T47D (cell line): Measurements from ENCODE around the gene ZC3H15.
"Not testable (repeated sequence)": the region's sequence is repeated elsewhere in the genome, so short reads cannot be mapped to it uniquely, and the experiment has no call there.

ENCODE experiments used
- DNase-seq, 2 experiments: peaks; one replicate each; pipeline versions ENCODE4 v3.0.0 to v3.0.0-alpha.2; 2011 to 2012; ENCODE audit warnings: low read depth in 1 of 2, low spot score in 1 of 2
- JUND ChIP-seq: IDR thresholded peaks from 2 replicates; pipeline ENCODE4 v1.6.1; 2012; ENCODE audit warnings: low read depth
- in situ Hi-C: cut with HindIII; loops from 2 replicates; pipeline ENCODE4 v1.10.0; 2016; ENCODE audit warnings: low sequenced_read_pairs, low pct_unique_long_range_greater_than_20kb

ZC3H15 gene

DNA sequence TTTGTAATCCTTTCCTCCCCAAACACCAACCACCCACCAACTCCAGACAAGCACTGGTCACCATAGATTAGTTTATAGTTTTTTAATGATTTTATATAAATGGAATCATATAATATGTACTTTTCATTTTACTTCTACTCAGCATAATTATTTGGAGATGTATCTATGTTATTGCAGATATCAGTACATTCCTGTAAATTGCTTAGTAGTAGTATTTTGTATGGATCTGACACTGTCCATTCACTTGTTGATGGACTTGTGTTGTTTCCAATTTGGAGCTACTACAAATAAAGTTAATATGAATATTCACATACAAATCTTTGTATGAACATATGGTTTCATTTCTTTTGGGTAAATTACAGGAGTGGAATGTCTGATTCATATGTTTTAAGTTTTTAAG, 31.0 kb downstream of the ZC3H15 start:
- no peak for DNase-seq
- in situ Hi-C loops, result no loop called here
- TF ChIP-seq JUND, result no peak

DNA sequence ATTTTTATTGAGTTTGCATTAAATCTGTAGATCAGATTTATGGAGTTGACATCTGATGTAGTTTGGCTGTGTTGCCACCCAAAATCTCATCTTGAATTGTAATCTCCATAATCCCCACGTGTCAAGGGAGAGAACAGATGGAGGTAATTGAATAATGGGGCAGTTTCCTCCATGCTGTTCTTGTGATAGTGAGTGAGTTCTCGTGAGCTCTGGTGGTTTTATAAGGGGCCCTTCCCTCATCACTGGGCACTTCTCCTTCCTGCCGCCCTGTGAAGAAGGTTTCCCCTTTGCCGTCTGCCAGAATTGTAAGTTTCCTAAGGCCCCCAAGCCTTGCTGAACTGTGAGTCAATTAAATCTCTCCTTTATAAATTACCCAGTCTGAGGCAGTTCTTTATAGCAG, 32.2 kb downstream of the ZC3H15 start:
- in situ Hi-C loops, result no loop called here
- no peak for TF ChIP-seq JUND
- DNase-seq, result no peak

DNA sequence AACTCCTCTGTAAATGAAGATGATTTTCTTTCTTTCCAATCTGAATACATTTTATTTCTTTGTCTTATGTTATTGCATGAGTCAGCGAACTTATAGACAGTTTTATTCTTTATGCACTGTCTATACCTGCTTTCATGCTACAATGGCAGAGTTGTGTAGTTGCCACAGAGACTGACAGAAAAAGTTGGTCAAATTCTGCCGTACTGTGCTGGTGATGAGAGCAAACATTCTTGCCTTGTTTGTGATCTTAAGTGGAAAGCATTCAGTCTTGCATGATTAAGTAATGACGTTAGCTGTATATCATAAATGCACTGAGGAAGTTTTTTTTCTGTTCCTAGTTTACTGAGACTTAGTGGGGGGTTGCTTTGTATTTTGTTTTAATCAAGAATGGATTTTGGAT, 32.9 kb downstream of the ZC3H15 start:
- no peak for TF ChIP-seq JUND
- no peak for DNase-seq
- in situ Hi-C loops, result no loop called here

DNA sequence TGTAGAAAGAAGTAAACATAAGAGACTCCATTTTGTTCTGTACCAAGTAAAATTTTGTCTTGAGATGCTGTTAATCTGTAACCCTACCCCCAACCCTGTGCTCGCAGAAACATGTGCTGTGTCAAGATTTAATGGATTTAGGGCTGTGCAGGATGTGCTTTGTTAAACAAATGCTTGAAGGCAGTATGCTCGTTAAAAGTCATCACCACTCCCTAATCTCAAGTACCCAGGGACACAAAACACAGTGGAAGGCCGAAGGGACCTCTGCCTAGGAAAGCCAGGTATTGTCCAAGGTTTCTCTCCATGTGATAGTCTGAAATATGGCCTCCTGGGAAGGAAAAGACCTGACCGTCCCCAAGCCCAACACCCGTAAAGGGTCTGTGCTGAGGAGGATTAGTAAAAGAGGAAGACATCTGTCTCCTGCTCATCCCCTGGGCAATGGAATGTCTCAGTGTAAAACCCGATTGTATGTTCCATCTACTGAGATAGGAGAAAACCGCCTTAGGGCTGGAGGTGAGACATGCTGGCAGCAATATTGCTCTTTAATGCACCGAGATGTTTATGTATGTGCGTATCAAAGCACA, 35.6 kb downstream of the ZC3H15 start:
- DNase-seq, in situ Hi-C loops: not testable (repeated sequence)

DNA sequence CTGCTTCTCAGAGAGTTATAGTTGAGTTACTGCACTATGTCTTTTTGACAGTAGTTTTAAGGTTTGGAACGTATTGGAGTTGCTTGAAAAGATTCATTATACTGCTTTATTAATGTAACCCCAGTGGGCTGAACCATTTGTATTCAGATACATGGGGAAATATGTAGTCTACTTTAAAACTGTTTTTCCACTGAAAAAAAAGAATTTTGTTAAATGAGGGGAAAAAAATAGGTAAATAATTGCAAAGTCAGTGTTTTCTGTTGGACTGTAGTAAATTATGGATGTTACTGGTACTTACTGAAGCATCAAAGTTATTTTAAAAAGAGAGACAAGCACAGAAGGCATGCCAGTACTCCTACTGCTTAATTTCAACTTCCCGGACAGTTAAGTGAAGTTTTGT, 36.4 kb downstream of the ZC3H15 start:
- DNase-seq, result no peak
- in situ Hi-C loops, result no loop called here
- no peak for TF ChIP-seq JUND

DNA sequence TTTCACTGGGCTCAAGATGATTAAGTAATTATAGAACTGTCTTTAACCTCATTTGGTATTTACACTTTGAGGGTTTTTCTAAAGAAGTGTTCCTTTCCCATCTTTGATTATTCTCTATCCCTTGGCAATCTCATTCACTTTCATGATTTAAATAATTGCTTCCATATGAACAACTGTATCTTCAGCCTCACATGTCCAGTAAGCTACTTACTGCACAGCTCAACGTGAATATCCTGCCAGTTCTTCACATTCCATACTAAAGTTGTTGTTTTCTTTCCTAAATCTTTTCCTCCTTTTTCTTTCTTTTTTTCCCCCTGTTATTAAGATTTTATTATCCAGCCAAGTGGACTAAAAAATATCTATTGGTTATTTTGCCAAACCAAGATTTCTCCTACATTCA, 37.7 kb downstream of the ZC3H15 start:
- TF ChIP-seq JUND, result no peak
- in situ Hi-C loops, result no loop called here
- no peak for DNase-seq

DNA sequence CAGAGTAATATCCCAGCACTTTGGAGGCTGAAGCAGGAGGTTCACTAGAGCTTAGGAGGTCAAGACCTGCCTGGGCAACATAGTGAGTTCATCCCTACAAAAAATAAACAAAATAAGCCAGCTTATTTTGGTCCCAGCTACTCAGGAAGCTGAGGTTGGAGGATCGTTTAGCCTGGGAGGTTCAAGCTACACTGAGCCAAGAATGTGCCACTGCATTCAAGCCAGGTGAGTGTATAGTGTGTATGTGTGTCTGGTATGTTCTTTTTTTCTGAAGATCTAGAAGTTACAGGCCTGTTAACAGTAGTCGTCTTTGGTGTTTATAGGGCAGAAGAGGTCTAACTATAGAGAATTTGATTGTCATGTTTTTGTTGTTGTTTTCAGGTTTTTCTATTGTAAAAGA, 40.2 kb downstream of the ZC3H15 start:
- no peak for DNase-seq
- in situ Hi-C loops, result no loop called here
- no peak for TF ChIP-seq JUND

DNA sequence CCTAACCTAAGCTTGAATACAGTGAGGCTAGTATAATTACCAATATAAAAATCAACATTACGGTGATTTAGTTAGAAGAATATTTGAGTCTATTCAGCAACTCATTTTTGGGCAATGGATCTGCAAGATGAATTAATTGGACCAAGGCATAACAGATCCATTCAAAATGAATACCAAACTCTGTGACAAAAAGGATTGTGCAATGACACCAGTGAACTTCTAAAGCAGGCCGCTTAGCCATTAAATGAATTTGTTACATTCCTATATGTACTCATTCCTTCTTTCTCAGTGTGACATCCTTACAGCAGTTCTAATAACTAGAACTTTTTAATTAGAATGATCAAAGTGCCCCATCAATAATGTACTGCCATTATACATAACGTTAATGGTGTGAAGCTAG, 44.3 kb downstream of the ZC3H15 start:
- no peak for TF ChIP-seq JUND
- in situ Hi-C loops, result no loop called here
- DNase-seq, result no peak

DNA sequence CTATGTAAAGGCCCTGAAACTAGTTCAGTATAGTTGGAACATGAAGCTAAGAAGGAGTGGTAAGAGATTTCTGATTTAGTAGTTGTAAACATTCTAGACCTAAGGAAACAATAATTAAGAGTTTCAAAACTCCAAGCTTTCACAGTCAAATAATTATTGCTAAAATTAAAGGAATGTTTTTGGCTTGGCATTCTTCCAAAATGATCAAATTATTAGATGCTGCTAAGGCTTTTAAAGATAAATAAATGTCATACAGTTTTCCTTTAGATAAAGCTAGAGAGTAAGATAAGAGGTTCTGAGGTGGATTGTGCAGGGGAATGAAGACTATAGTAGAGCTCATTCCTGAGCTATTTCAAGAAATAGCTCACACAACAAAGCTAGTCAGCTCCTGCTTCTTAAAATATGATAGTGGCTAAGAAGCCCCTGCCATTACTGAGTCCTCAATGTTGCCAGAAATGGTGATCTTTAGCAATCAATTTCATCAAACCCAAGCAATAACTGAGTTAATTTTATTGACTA, 45.3 kb downstream of the ZC3H15 start:
- TF ChIP-seq JUND, result no peak
- in situ Hi-C loops, result no loop called here
- no peak for DNase-seq

DNA sequence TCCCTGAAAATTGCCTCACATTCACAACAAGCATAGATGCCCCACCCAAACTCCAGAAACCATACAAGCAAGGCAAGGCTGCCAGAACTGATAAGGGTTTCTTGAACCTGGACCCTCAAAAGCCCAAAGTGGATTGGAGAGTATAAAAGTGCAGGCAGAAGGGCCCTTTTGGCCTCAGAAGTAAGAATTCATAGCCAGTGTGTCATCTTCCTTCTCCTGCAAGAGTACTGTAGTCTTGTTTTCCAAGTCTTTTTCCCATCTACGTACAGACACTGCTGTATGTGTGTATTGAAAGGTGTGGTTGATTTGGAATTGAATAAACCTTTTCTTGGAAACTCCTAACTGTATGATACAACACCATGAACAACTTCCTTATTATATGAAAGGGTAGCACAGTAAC, 46.8 kb downstream of the ZC3H15 start:
- TF ChIP-seq JUND, result no peak
- no peak for DNase-seq
- in situ Hi-C loops, result no loop called here

DNA sequence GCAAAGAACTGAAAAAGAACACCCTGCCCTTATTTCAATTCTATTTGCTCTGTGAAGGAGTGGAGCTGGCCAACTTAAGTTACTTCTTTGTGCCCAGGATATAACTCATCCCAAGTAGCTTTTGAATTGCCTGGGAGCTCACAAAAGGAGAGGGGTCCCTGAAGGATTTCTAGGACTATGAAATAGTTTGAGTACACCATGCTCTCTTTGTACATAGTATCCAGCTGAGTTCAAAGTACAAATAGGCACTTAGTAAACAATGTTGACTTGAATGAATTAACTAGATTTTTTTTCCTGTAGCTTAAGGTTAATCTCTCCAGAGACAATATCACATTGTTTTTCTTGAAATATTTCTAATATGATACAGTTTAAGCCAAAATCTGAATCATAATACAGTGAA, 47.7 kb downstream of the ZC3H15 start:
- in situ Hi-C loops, result no loop called here
- no peak for DNase-seq
- TF ChIP-seq JUND, result no peak

DNA sequence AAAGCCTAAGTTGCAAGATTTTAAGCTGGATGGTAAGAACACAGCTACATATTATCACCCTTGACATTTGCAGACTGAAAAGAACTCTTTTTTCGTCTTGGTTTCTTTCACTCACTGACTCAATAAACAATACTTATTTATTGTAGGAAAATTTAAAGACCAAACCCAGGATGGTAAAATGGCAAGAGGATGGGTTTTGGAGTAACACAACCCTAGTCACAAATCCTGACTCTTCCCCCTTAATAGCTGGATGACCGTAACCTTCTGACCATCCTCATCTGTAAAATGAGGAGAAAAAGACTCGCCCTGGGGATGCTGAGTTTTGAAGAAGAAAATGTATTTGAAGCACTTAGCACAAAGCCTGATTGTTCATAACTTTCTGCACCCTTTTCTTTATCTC, 48.3 kb downstream of the ZC3H15 start:
- DNase-seq, result no peak
- no peak for TF ChIP-seq JUND
- in situ Hi-C loops, result no loop called here

DNA sequence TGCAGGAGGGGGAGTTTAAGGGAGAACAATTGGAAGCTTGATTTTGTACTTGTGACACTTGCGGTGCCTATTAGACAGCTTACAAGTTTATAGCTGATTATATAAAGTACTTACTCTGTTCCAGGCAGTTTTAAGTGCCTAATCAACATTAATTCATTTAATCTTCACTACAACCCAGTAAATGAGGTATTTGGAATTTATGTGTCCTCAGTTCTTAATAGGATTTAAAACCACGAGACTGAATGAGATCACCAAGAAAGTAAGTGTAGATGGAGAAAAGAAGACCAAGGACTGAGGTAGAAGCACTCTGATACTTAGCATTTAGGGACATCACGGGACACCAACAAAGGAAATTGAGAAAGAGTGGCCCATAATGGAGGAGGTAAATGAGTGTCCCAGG, 49.8 kb downstream of the ZC3H15 start:
- in situ Hi-C loops, result no loop called here
- TF ChIP-seq JUND, result no peak
- no peak for DNase-seq

DNA sequence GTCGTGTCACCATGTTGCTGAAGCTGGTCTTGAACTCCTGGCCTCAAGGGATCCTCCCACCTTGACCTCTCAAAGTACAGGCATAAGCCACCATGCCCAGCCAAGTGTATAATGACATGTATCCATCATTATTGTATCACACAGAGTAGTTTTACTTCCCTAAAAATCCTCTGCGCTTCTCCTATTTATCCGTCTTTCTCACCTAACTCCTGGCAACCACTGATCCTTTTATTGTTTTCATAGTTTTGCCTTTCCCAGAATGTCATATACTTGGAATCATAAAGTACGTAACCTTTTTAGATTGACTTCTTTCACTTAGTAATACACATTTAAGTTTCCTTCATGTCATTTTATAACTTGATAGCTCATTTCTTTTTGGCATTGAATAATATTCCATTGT, 51.0 kb downstream of the ZC3H15 start:
- no peak for DNase-seq
- TF ChIP-seq JUND, result no peak
- in situ Hi-C loops, result no loop called here
